ENCODE measurements around the gene DRG2. TPM values are rescaled to one million over a fixed set of nuclear protein-coding genes. Genes with fewer than 3 reads are reported as not detected.

The DRG2 gene, protein sequence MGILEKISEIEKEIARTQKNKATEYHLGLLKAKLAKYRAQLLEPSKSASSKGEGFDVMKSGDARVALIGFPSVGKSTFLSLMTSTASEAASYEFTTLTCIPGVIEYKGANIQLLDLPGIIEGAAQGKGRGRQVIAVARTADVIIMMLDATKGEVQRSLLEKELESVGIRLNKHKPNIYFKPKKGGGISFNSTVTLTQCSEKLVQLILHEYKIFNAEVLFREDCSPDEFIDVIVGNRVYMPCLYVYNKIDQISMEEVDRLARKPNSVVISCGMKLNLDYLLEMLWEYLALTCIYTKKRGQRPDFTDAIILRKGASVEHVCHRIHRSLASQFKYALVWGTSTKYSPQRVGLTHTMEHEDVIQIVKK
- total RNA-seq (2022; extraction: Qiagen RNA extraction): 43.4 to 49.2 TPM (median 47.4 TPM) in 5 replicates

DNA sequence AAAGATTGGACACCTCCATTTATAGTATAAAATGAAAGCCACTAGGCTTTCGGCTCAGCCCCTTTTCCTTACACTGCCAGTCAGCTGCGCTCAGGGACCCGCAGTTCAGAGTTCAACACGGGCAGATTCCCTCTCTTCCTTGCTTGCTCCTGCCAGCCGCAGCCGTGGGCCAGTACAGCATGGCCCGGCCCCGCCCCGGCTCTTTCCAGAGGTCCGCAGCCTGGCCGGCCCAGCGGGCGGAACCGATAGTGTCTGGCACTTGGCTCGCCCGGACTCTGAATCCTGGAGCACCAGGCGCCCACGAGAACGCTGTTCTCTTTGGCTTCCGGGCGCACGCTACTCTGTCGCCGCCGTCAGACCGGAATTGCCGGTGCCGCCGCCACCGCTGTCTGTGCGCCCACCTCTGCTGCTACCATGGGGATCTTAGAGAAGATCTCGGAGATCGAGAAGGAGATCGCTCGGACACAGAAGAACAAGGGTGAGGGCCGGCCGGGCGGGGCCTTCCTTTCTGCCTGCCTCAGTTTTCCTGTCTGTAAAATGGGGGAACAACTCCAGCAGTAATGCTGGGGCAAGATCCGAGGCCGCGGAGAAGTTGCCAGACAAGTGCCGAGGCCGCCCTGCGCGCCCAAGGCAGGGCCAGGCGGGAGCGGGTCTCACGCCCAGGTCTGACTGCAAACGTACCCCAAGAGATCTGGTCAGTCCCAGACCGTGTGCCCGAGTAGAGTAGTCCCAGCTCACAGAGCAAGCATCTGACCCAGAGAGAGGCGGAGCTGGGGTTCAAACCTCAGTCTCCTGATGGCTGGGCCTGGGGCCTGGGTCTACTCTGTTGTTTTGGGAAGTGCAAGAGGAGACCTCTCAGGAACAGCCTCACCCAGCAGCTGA lies at the start of gene DRG2:
TSS of gene DRG2 (plus strand) at position 339 of the 882 bp plus-strand sequence. CDS start at position 415, 76 bp downstream.

DNA sequence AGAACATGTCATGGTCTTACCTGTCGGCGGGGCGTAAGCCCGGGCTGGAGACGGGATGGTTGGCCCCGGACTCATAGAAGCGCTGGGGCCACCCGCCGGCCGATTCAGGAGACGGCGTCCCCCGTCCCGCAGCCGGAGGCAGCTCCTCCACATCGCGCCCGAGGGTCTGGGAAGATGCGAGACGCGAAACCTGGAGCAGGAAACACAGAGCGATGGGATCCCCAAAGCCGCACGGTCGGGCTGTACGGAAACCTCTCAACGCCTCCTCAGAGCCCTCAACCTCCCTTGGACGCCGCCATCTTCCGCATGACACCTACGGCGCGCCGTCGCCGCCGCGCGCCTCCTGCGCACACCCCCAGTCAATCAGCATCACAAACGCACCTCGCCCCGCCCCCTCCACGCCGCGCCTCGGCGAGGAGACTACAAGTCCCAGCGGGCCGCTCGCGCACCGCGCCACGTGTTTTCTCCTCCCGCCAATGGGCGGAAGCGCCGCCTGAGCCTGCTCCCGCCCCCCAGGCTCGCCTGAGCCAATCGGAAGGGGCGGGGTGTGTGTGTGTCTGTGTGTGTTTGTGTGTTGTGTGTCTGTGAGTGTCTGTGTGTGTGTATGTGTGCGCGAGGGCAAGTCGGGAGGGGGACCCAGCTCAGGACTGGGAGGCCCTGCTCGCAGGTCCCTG lies 48.8 kb upstream of the DRG2 start, which contains the start of the genes ATPAF2 and GID4:
TSS of gene ATPAF2 (minus strand) at position 308 of the 674 bp plus-strand sequence. CDS start at position 153, 155 bp downstream.
TSS of gene GID4 (plus strand) at position 548 of the 674 bp plus-strand sequence. CDS start at position 605, 57 bp downstream.

DNA sequence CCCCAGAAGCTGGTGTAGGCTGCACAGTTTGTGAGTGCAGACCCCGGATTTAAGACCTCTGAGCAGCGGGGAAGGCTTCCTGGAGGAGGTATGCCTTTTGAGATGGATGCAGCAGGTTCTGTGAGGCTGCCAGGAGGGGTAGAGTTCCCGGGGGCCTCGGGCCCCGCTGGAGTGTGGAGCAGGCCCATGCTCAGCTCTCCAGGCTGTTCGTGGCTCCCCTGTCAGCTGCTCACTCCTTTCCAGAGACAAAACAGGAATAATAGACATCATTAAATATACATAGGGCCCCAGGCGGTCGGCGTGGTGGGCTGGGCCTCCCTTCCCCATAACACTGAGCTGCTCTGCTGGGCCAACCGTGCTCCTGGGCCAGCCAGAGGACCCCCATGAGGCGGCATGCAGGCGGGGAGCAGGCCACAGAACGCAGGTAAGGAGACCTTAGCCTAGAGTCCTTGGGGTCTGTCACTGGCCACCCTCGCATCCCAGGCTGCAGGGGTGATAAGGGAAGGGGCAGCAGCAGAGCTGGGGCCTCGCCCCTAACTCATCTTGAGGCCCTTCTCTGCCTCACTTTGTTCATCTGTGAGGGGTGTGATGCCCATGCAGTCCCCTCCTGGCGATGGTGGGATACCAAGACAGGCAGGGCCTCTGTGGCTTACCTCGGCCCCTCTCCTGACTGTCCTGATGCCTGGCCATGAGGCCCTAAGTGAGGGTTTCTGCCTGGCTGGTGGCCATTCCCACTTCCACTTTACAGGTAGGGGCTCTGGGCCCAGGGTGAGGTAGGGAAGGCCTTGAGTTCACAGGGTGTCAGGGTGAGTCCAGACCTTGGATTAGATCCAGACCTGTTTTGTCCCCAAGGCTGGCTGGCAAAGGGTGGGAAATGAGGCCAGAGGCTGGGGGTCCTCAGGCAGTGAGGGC lies 20.9 kb downstream of the DRG2 start, which contains the start of gene MYO15A:
TSS of gene MYO15A (plus strand) at position 356 of the 912 bp plus-strand sequence. CDS start 10,045 bp downstream, outside the sequence.

Other genes starting within 250 kb of the DRG2 start
- gene TOM1L2, start 115.5 kb upstream of the DRG2 start, total RNA-seq (2022; extraction: Qiagen RNA extraction): 14.4 to 25.4 TPM (median 23.5 TPM) in 5 replicates
- 1.6 to 3.4 TPM (median 2.1 TPM) in 5 replicates for gene DRC3, start 115.1 kb upstream of the DRG2 start, total RNA-seq (2022; extraction: Qiagen RNA extraction)
- gene ATPAF2, start 48.8 kb upstream of the DRG2 start, total RNA-seq (2022; extraction: Qiagen RNA extraction): 17.3 to 29.8 TPM (median 28.7 TPM) in 5 replicates
- gene GID4, start 48.5 kb upstream of the DRG2 start, total RNA-seq (2022; extraction: Qiagen RNA extraction): 8.9 to 11.8 TPM (median 10.9 TPM) in 5 replicates
- 0.26 to 0.82 TPM (median 0.53 TPM) in 5 replicates for gene MYO15A, start 20.8 kb downstream of the DRG2 start, total RNA-seq (2022; extraction: Qiagen RNA extraction)
- gene ALKBH5, start 95.9 kb downstream of the DRG2 start, total RNA-seq (2022; extraction: Qiagen RNA extraction): 52.4 to 73.5 TPM (median 68.4 TPM) in 5 replicates
- 10.2 to 17.3 TPM (median 16.0 TPM) in 5 replicates for gene LLGL1, start 137.7 kb downstream of the DRG2 start, total RNA-seq (2022; extraction: Qiagen RNA extraction)
- 223 to 289 TPM (median 266 TPM) in 5 replicates for gene FLII, start 170.8 kb downstream of the DRG2 start, total RNA-seq (2022; extraction: Qiagen RNA extraction)
- gene MIEF2, start 172.7 kb downstream of the DRG2 start, total RNA-seq (2022; extraction: Qiagen RNA extraction): 4.7 to 9.4 TPM (median 9.0 TPM) in 5 replicates
- gene TOP3A, start 227.0 kb downstream of the DRG2 start, total RNA-seq (2022; extraction: Qiagen RNA extraction): 26.3 to 38.0 TPM (median 36.8 TPM) in 5 replicates
- gene SMCR8, start 227.3 kb downstream of the DRG2 start, total RNA-seq (2022; extraction: Qiagen RNA extraction): 12.7 to 18.4 TPM (median 16.7 TPM) in 5 replicates